A673 (cell line): ENCODE data around the gene ALKBH2. TPM values are rescaled to one million over a fixed set of nuclear protein-coding genes. Genes with fewer than 3 reads are reported as not detected.

ENCODE experiments used
- BruUV-seq: library from RNA; stranded (reverse); fragments of 400-500 nt; replicated peaks from 2 replicates; lab custom pipeline; 2021; lab: Mats Ljungman, UMichigan
- CTCF ChIA-PET: fragments of 300-600 bp; sonication (Branson Sonifier 250); formaldehyde crosslinking; loops from one replicate; lab custom pipeline; 2022; ENCODE audit warnings: antibody characterized with exemption; lab: Charles Lee
- POLR2A ChIA-PET: fragments of 300-600 bp; sonication (Branson Sonifier 250); formaldehyde crosslinking; loops from one replicate; lab custom pipeline; 2022; ENCODE audit warnings: antibody characterized with exemption; ENCODE audit not compliant: low non-redundant PET; lab: Charles Lee
- DNase-seq: peaks from one replicate; pipeline ENCODE4 v3.0.0-alpha.2; 2015; ENCODE audit warnings: low spot score
- H3K27ac ChIP-seq: fragments of 200-600 bp; sonication (generic); 2 replicates; pipeline ENCODE4 v1.5.1; 2016; ENCODE audit warnings: mixed run types, low read depth, mild to moderate bottlenecking, mixed read lengths, antibody characterized with exemption, low read length; ENCODE audit not compliant: poor library complexity, severe bottlenecking
- H3K27me3 ChIP-seq: fragments of 200-600 bp; sonication (generic); replicated peaks from 2 replicates; pipeline ENCODE4 v1.6.1; 2017; ENCODE audit warnings: mixed run types, low read depth, mild to moderate bottlenecking, mixed read lengths, antibody characterized with exemption, low read length; ENCODE audit not compliant: insufficient read depth, poor library complexity
- H3K36me3 ChIP-seq: fragments of 200-600 bp; sonication (generic); 2 replicates; pipeline ENCODE4 v1.6.1; 2016; ENCODE audit warnings: mixed run types, mild to moderate bottlenecking, mixed read lengths, antibody characterized with exemption, low read length; ENCODE audit not compliant: insufficient read depth, poor library complexity, severe bottlenecking
- H3K4me1 ChIP-seq: fragments of 200-600 bp; sonication (generic); 2 replicates; pipeline ENCODE4 v1.6.1; 2017; ENCODE audit warnings: mixed run types, mild to moderate bottlenecking, mixed read lengths, antibody characterized with exemption, low read length; ENCODE audit not compliant: insufficient read depth, poor library complexity, severe bottlenecking
- H3K4me3 ChIP-seq: fragments of 200-600 bp; sonication (generic); 2 replicates; pipeline ENCODE4 v1.5.1; 2016; ENCODE audit warnings: low read depth, mixed run types, mild to moderate bottlenecking, mixed read lengths, low read length; ENCODE audit not compliant: poor library complexity, severe bottlenecking
- H3K9me3 ChIP-seq: fragments of 200-600 bp; sonication (generic); 2 replicates; pipeline ENCODE4 v1.6.1; 2016; ENCODE audit warnings: mixed run types, low read depth, mild to moderate bottlenecking, mixed read lengths, antibody characterized with exemption, low read length; ENCODE audit not compliant: poor library complexity, severe bottlenecking
- CTCF ChIP-seq: fragments of 300-800, 200-600 bp; sonication (generic); conservative IDR thresholded peaks from 2 replicates; pipeline ENCODE4 v1.5.1; 2017; ENCODE audit warnings: low read depth, mild to moderate bottlenecking, antibody characterized with exemption, low read length, moderate library complexity, mixed read lengths
- EZH2 ChIP-seq: fragments of 200-600 bp; sonication (generic); IDR thresholded peaks from 2 replicates; pipeline ENCODE4 v1.6.1; 2017; ENCODE audit warnings: borderline replicate concordance, low read depth, mild to moderate bottlenecking, mixed read lengths, antibody characterized with exemption, low read length; ENCODE audit not compliant: poor library complexity, severe bottlenecking
- intact Hi-C: fragments of 100-400 bp; cut with micrococcal nuclease; formaldehyde crosslinking; loops from one replicate; pipeline ENCODE4 v1.10.0; 2022; ENCODE audit not compliant: unreplicated experiment
- total RNA-seq: library from RNA; stranded (reverse); gene quantifications from 2 replicates; pipeline ENCODE4 v1.2.3, GENCODE V29; 2021

ALKBH2 gene
- total RNA-seq, 1 experiment from 2014 or later = 40.6 TPM

GRCh38 chr12:109139360-109139759 is 46.1 kb upstream of the ALKBH2 start:
- intact Hi-C loops = no loop called here
- no peak overlapping the region for H3K4me3 ChIP-seq
- H3K36me3 ChIP-seq = no peaks in the 10 kb centered on the region
- no peak for TF ChIP-seq EZH2
- TF ChIP-seq CTCF = no peak
- ChIA-PET POLR2A (no interaction called here), CTCF (no interaction called here)
- BruUV-seq = no TSS peak
- peaks cover 8% of the 10 kb centered on the region for H3K9me3 ChIP-seq
- DNase-seq = no peak
- no peaks in the 10 kb centered on the region for H3K4me1 ChIP-seq
- peak overlapping the region; percentile 50 for H3K27ac ChIP-seq
- no peaks in the 10 kb centered on the region for H3K27me3 ChIP-seq

GRCh38 chr12:109137055-109137454 is 43.8 kb upstream of the ALKBH2 start:
- no peaks in the 10 kb centered on the region for H3K27me3 ChIP-seq
- H3K4me3 ChIP-seq = no peak overlapping the region
- H3K27ac ChIP-seq = no peak overlapping the region
- H3K4me1 ChIP-seq = no peaks in the 10 kb centered on the region
- no peaks in the 10 kb centered on the region for H3K36me3 ChIP-seq
- H3K9me3 ChIP-seq = peaks cover 8% of the 10 kb centered on the region
- BruUV-seq = no TSS peak
- DNase-seq = no peak
- TF ChIP-seq EZH2 = no peak
- no peak for TF ChIP-seq CTCF
- ChIA-PET CTCF (no interaction called here), POLR2A (no interaction called here)
- intact Hi-C loops = no loop called here

GRCh38 chr12:109134186-109134917 is 41.1 kb upstream of the ALKBH2 start:
- H3K4me1 ChIP-seq = no peaks in the 10 kb centered on the region
- H3K4me3 ChIP-seq = no peak overlapping the region
- no peaks in the 10 kb centered on the region for H3K36me3 ChIP-seq
- POLR2A ChIA-PET = no interaction called here
- TF ChIP-seq EZH2 = no peak
- peak; percentile 41 for TF ChIP-seq CTCF
- no peak overlapping the region for H3K27ac ChIP-seq
- no peak for DNase-seq
- CTCF ChIA-PET = no interaction called here
- BruUV-seq = no TSS peak
- peaks cover 8% of the 10 kb centered on the region for H3K9me3 ChIP-seq
- no peaks in the 10 kb centered on the region for H3K27me3 ChIP-seq
- intact Hi-C loops = no loop called here
